GM19463 (cell line): Measurements from ENCODE around the gene ABCC2.

ENCODE experiments used
- ATAC-seq: cut with Tn5 transposase; IDR thresholded peaks from one replicate; pipeline ENCODE4 v1.9.1; 2021; ENCODE audit warnings: mild to moderate bottlenecking, moderate library complexity; ENCODE audit not compliant: unreplicated experiment

The ABCC2 gene

GRCh38 chr10:99770408-99771045 is 11.9 kb upstream of the ABCC2 start:
- ATAC-seq, result no peak

- ATAC-seq, result no peak
These were observed 6.6 kb upstream of the ABCC2 start for GRCh38 chr10:99775850-99776249.

GRCh38 chr10:99777918-99778714 is 4.3 kb upstream of the ABCC2 start:
- ATAC-seq, result no peak

DNA sequence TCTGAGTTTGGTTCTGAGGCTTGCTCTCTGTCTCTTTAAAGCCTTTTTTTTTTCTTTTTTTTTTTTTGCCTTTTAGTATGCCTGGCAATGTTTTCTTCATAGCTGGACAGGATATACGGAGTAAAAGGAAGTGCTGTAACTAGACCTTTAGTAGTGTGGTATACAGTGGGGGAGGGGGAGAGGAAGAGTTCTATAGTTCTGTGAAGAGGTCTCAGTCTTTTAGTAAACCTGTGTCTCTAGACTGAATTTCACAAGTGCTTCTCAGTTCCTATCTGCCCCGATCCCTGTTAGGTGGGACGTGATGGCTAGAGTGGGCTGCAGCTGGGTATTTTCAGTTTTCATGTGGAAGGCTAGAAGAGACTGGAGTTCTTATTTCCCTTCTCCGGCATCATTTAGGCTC is 3.1 kb upstream of the ABCC2 start:
- no peak for ATAC-seq

DNA sequence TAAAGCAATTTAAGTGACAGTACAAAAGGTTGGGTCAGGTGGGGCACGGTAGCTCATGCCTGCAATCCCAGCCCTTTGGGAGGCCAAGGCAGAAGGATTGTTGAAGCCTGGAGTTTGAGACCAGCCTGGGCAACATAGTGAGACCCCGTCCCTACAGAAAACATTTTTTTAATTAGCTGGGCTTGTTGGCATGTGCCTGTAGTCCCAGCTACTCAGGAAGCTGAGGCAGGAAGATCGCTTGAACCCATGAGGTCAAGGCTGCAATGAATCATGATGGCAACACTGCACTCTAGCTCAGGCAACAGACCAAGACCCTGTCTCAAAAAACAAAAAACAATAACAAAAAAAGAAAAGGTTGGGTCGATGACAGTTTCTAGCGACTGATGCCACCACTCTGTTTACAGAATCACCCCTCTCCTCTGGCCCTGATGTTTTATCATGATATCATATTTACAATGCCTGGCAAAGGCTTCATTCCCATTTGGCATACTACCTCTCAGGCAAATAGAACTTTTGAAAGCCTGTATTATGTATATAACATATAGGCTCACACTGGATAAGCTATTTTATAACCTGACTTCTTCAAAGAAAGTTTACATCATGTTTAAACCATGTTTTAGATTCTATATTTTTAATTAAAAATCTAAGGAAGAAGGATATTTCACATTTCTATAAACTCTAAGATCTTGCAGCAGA is 558 bp upstream of the ABCC2 start:
- ATAC-seq, result no peak

DNA sequence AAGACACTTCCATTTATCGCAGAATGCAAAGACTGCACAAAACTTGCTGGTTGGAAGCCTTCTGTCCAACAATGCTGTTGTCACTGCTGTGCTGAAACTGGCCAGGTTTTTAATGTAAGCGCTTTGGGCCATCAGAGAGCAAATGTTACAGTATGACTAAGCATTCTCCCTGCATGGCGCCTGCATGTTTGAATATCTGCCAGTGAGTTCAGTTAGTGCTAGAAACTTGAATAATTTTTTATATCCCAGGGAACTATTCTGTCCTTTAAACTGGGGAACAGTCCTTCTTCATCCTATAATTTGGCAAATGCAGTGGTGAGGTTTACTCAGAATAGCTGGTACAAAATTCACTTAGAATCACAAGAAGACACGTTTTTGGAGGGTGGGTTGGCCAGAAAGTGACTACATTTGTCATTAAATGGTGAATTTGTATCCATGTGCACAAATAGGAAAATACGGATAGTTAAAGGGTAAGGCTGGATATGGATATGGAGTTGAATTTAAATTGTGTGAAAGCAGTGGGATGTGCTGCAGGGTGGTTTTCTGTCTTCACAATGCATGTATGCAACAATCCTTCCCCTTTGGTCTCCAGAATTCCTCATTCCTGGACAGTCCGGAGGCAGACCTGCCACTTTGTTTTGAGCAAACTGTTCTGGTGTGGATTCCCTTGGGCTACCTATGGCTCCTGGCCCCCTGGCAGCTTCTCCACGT is 1.7 kb downstream of the ABCC2 start:
- ATAC-seq, result no peak

DNA sequence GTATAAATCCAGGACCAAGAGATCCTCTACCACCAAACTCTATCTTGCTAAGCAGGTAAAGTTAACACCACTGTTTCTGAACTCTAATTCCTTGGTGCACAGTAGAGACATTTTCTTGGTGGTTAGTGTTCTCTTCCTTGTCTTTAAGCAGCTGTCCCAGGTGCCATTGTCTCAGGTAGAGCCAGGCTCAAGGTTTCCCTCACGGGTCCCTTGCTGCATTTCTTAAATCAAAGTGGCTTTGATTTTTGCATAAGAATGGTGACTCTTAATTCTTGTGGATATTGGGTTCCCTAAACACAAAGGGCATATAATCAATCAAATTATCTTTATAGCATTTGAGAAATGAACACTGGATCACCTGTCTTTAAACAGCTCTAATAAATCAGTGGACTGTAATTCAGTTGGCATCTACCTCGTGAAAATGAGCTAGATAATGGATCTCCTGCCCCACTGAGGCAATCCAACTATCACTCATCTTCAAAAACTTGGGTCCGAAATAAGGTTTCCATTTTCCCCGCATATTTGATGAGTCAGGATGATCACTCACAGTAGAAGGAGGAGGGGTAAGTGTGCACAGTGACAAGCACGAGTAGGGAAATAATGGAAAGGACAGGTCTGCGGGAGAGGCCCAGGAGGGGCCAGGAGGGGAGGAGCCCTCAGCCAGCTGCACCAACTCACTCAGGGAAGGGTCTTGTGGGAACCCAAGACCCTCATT is 2.4 kb downstream of the ABCC2 start:
- no peak for ATAC-seq

- ATAC-seq, result no peak
These were observed 3.2 kb downstream of the ABCC2 start for GRCh38 chr10:99785646-99786045.

DNA sequence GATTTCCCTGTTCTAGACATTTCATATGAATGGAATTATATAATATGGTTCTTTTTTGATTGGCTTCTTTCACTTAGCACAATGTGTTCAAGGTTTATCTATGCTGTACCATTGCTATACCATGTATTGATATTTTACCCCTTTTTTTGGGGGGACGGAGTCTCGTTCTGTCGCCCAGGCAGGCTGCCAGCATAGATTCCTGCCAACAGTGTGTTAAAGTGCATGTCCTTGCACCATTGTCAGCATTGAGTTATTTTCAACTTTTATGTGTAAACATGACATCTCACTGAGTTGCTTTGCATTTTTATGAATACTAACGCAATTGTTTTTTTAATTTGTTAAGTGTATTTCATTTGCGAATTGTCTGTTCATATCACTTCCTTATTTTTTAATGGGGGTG is 4.9 kb downstream of the ABCC2 start:
- no peak for ATAC-seq

- no peak for ATAC-seq
These were observed 5.5 kb downstream of the ABCC2 start for GRCh38 chr10:99787782-99788445.

DNA sequence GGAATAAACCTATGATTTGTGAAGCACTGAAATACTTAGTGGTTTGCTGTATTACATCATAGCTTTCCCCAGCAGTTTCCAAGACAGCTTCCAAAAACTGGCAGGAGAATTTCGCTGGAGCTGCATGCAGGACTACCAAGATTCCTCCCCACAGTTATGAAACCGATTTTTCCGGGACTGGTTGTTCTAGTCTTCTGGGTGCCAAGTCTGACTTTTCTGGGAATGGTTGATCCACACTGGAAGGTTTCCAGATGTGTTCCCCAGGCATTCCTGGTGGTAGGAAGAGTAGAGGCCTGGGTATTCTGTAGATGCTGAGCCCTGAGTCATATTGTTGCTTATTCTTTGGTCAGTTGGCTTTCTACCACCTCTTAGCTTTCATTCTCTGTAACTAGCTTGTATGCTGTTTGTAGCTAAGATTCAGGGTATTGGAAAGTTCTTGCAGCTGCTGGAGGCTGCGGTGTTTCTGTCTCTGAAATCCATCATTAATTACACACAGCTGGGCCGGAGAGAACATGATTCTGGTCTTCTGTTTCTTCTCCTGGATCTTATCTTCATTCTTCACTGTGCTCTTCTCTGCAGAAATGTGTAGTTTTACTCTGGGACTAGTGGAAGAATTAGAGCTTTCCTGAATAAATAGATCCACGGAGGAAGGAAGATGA is 6.3 kb downstream of the ABCC2 start:
- ATAC-seq, result no peak

DNA sequence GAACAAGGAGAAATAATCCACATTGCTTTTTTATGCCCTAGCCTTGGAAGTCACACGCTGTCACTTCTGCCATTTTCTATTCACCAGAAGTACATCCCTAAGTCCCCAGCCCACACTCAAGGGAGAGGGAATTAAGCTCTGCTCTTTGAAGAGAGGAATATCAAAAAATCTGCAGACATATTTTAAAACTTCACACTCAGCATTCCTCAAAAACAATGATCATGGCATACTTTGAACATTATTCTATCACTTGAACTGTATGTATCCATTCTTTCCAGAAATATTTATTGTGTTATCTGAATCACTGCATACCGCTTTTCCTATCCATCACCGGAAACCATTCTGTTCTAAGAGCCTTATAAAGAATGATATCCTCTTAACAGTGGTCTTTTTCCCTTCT is 9.4 kb downstream of the ABCC2 start:
- no peak for ATAC-seq

GRCh38 chr10:99793819-99794218 is 11.4 kb downstream of the ABCC2 start:
- no peak for ATAC-seq

DNA sequence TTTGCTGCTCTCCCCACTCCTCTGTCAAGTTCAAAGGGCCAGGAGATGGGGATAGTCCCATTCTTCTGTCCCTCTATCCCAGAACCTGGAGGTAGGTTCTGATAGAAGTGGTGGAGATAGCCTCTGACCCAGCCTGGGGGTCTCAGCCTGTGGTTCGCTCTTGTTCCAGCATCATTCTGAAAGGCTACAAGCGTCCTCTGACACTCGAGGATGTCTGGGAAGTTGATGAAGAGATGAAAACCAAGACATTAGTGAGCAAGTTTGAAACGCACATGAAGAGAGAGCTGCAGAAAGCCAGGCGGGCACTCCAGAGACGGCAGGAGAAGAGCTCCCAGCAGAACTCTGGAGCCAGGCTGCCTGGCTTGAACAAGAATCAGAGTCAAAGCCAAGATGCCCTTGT is 14.5 kb downstream of the ABCC2 start:
- ATAC-seq, result no peak

GRCh38 chr10:99798031-99798430 is 15.6 kb downstream of the ABCC2 start:
- ATAC-seq, result no peak

DNA sequence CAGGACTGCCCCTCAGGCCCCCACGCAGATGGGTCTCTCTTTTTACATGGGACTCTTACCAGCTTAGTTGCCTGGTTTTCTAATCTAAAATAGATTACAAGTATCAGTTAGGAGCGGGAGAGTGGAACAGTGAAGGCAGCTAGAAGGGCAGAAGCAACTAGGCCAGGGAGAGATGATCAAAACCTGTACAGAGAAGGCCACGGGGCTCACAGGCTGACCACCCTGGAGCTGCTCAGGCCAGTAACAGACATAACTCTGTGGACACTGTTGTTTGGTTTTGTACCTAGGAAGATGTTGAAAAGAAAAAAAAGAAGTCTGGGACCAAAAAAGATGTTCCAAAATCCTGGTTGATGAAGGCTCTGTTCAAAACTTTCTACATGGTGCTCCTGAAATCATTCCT is 16.5 kb downstream of the ABCC2 start:
- ATAC-seq, result no peak

- no peak for ATAC-seq
These were observed 17.2 kb downstream of the ABCC2 start for GRCh38 chr10:99799613-99800012.

DNA sequence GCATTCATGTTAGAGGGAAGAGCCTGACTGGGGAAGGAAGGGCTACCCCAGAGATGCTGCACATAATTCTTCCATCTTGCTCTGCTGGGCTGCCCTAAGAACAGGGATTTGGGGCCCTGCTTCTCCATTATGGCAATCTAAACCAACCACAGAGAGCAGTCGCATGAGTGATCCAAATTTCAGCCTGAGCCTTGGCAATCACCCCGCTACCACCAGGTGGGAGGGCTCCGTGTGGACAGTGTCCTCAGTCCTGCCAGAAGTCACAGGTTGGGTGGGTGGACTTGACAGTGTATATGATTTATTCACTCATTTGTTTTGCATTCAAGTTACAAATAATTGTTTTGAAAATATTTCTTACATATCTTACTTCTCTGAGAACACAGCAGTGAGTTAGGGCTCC is 22.0 kb downstream of the ABCC2 start:
- no peak for ATAC-seq

GRCh38 chr10:99805190-99805589 is 22.8 kb downstream of the ABCC2 start:
- ATAC-seq, result no peak

DNA sequence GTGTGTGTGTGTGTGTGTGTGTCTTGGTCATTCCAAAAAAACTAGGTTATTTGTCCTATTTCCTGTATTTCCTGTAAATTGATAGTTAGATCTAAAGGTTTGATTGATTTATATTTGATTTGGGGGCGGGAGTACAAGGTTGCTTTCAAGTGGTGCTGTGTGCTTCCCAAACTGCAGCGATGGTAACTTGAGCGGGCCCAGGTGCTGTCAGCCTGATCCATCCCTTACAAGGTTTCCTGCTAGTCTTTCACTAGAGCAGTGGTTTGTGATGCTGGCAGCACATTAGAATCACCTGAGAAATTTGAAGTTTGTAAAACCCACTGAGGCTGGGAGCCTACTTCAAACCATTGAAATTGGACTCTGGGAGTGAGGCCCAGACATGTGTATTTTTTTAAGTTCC is 23.7 kb downstream of the ABCC2 start:
- no peak for ATAC-seq
